Stimulated activated CD4-positive, alpha-beta T cell treated with anti-CD3 and anti-CD28 coated beads, Interleukin-4, amount 100 ng/mL, for 48 hours (primary cell): Measurements from ENCODE around the gene CPSF7.
"Not testable (repeated sequence)": the region's sequence is repeated elsewhere in the genome, so short reads cannot be mapped to it uniquely, and the experiment has no call there.

Source experiments
- DNase-seq, 2 donors: peaks; one replicate each; pipeline ENCODE4 v3.0.0-alpha.2; 2020; ENCODE audit warnings: low read depth in 2 of 2

The CPSF7 gene

GRCh38 chr11:61429691-61430582 lies at the start of gene CPSF7, which contains the start of gene SDHAF2:
TSS of gene CPSF7 (minus strand) at chr11:61429975. CDS start at chr11:61429235, 740 bp downstream.
TSS of gene SDHAF2 (plus strand) at chr11:61430124. CDS start at chr11:61430147, 23 bp downstream.
- DNase-seq = peak; percentile 97 to 98

- DNase-seq = peak; percentile 28 to 45
Measured at GRCh38 chr11:61477727-61478148, 48.0 kb upstream of the CPSF7 start.

GRCh38 chr11:61477126-61477525 lies 47.4 kb upstream of the CPSF7 start:
- DNase-seq = no peak

- no peak for DNase-seq
Measured at GRCh38 chr11:61476371-61476770, 46.6 kb upstream of the CPSF7 start.

- no peak for DNase-seq
Measured at GRCh38 chr11:61475433-61475832, 45.7 kb upstream of the CPSF7 start.

- no peak for DNase-seq
Measured at GRCh38 chr11:61474013-61474643, 44.4 kb upstream of the CPSF7 start.

- no peak for DNase-seq
Measured at GRCh38 chr11:61473370-61474012, 43.7 kb upstream of the CPSF7 start.

GRCh38 chr11:61472868-61473267 lies 43.1 kb upstream of the CPSF7 start:
- DNase-seq = no peak

- no peak for DNase-seq
Measured at GRCh38 chr11:61472282-61472681, 42.5 kb upstream of the CPSF7 start.

- DNase-seq = no peak
Measured at GRCh38 chr11:61468002-61468401, 38.2 kb upstream of the CPSF7 start.

GRCh38 chr11:61467602-61468001 lies 37.8 kb upstream of the CPSF7 start:
- DNase-seq = not testable (repeated sequence)

- no peak for DNase-seq
Measured at GRCh38 chr11:61460986-61461385, 31.2 kb upstream of the CPSF7 start.

- DNase-seq = no peak
Measured at GRCh38 chr11:61460474-61460881, 30.7 kb upstream of the CPSF7 start.

- no peak for DNase-seq
Measured at GRCh38 chr11:61454520-61454919, 24.7 kb upstream of the CPSF7 start.

GRCh38 chr11:61453695-61454094 lies 23.9 kb upstream of the CPSF7 start:
- DNase-seq = no peak

- DNase-seq = no peak
Measured at GRCh38 chr11:61452825-61453224, 23.1 kb upstream of the CPSF7 start.

GRCh38 chr11:61448552-61448927 lies 18.8 kb upstream of the CPSF7 start:
- DNase-seq = no peak

- no peak for DNase-seq
Measured at GRCh38 chr11:61447601-61448551, 18.1 kb upstream of the CPSF7 start.

GRCh38 chr11:61446211-61446651 lies 16.5 kb upstream of the CPSF7 start:
- DNase-seq = peak; percentile 81 to 87

- DNase-seq = no peak
Measured at GRCh38 chr11:61445516-61445915, 15.7 kb upstream of the CPSF7 start.

- no peak for DNase-seq
Measured at GRCh38 chr11:61442616-61443015, 12.8 kb upstream of the CPSF7 start.
